ENCODE data around the gene NFXL1.

The NFXL1 gene

DNA sequence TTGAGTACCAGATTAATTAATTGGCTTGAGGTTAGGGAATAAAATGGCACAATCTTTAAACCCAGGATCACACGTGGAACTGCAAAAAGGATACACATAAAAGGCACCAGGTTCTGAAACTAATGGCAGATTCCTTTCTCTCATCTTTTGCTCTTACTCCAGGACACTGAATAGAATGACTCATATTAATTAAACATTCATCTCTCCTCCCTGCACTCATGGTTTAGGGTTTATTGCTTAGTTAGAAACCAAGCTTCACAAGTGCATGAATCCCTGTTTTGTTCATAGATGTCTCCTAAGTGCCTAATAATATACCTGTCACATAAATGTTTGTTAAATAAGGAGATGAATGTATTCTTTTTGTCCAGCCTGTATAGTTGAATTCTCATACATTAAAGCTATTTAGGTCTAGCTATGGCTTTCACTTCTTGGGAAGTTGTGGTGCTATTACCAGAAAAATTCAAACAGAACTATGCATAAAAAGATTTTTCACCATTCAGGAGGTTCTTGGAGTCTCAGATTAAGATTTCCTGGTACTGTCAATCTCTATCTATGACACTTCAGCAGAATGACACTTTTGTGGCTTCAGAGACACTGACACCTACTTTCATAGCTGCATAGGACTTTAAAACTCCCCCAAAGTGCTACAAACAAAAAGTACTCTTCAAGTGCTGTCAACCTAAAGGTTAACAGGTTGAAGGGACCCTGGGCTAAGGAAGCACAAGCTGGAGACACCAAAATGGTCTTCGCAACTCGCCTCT is 83.9 kb downstream of the NFXL1 start:
- no peak for DNase-seq

DNA sequence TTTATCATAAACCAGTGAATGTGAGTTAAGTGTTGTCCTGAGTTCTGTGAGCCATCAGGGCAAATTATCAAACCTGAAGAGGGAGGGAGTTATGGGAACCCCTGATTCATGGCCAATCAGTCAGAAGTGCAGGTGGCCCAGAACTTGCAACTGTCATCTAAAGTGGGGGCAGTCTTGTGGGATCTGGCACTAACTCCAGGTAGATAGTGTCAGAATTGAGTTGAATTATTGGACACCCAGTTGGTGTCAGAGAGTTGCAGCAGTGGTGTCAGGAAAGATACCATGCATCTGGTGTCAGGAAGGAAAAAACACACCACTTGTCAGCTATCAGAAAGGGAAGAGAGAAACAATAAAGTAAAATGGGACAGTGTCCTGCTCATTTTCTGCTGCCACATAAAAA is 84.9 kb downstream of the NFXL1 start:
- no peak for DNase-seq

DNA sequence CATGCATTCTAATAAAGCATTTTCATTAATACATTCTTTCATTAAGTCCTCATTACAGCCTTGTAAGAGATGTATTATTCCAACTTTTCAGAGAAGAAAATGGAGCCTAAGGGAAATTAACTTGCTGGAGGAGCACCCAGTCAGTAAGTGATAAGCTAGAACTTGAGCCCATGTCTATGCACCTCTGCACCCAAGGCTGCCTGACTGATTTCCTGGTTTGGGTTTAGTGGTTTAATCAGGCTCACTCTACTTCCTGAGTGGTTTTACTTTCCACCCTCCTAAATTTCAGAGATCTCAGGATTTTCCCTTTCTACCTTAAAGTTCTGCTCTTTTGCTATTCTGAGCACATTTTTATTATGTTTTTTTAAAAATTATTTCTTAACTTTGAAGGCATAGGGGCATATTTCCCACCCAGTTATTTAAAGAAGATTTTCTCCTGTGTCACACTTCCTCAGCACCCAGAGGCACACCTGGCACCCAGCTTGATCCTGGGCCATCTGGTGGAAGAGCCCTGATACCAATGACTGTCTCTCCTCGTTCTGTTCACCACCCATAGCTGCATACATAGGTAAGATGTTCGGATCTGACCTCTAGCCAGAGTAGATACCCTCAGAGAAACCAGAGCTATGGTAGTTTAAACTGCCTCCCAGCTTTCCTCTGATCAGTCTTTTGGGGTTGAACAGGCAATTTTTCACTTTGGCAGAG is 86.9 kb downstream of the NFXL1 start:
- DNase-seq: no peak

- DNase-seq: no peak
Observed at GRCh38 chr4:47824840-47825239, 89.5 kb downstream of the NFXL1 start.

- no peak for DNase-seq
Observed at GRCh38 chr4:47819178-47819577, 95.2 kb downstream of the NFXL1 start.

DNA sequence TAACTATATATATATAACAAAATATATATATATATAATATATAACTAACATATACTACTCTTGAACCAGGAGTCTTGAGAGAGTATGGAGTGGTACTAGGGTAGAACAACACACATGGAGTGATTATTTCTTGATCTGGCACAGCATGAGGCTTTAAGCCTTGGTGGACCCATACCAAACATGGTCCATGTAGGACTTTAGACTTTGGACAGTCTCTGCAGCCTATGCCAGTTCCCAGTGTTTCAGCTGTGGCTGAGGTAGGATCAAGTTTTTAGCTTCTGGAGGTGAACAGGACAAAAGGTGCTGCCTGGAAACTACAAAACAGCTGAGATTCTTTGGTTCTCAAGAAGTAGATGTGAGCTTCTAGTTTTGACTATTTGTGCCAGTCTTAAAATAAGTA is 97.1 kb downstream of the NFXL1 start:
- no peak for DNase-seq

DNA sequence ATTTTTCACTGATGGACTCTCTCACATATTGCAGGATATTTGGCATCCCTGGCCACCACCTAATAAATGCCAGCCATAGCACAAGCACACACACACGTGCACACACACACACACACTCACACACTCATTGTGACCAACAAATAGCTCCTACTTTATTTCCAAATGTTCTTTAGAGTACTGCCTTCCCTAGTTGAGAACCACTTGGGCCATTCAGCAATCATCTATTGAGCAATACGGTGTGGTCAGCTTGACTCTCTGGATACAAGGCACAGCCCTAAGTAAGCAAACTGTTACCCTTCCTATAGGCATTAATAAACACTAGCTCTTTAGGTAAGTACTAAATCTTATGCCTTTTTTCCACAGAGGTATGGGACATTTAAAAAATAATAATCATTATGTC is 97.6 kb downstream of the NFXL1 start:
- no peak for DNase-seq

DNA sequence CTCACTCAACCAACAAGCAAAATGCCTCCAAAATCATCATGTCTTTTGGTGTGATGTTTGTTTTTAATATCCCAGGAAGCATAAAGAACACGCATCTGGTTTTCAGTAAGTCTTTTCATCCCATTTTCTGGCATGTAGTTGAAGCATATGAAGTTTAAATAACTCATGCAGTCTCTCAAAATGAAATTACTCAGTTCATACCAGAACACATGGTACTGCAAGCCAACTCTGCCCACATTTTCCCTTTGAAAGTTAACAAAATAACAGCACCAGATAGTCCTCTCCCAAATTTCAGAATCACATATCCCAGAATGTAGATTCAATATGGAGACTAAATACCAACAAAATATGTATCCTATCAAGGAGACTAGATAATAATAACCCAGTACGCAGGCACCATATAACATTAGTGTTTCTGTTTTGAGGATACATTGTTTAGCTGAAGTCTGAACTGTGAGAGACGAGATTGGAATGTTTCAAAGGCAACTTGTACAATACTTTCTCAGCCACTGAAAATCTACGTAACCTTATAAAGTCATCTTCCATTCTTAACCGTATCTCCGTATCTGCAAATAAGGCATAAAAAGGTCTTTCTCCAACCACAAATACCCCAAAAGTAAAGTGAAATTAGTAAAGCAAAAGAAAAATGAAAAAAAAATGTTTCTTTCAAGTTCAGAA is 99.6 kb downstream of the NFXL1 start:
- no peak for DNase-seq

- DNase-seq: no peak
Observed at GRCh38 chr4:47809654-47810203, 104.7 kb downstream of the NFXL1 start.

DNA sequence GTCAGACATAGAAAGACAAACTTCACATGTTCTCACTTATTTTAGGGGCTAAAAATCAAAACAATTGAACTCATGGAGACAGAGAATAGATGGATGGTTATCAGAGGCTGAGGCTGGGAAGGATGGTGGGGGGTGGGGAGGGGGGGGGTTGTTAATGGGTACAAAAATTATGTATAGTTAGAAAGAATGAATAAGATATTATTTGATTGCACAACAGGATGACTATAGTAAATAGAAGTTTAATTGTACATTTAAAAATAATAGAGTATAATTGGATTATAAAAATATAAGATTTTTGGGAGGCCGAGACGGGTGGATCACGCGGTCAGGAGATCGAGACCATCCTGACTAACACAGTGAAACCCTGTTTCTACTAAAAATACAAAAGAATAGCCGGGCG is 109.8 kb downstream of the NFXL1 start:
- no peak for DNase-seq

DNA sequence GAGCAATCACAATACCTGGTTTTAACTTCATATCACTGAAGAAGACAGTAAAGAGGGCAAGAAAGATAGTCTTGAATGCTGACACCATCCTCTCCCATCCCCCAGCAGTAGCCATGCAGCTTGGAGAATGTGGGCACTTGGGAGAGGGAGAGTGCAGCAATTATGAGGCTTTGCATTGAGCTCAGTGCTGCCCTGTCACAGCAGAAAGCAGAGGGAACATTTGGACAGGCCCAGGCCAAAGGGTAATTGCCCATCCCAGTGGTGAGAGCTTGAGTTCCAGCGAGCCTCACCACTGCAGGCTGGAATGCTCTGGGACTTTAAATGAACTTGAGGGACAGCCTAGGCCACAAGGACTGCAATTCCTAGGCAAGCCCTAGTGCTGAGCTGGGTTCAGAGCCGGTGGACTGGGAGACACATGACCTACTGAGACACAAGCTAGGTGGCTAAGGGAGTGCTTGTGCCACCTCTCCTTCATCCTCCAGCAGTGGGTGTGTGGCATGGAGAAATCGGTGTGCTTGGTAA is 112.8 kb downstream of the NFXL1 start:
- no peak for DNase-seq

GRCh38 chr4:47798165-47798564 is 116.2 kb downstream of the NFXL1 start:
- no peak for DNase-seq
